GM21529 (cell line): ENCODE results near the gene FAM25A.
"Not testable (repeated sequence)": the region's sequence is repeated elsewhere in the genome, so short reads cannot be mapped to it uniquely, and the experiment has no call there.

Experiments used
- ATAC-seq: cut with Tn5 transposase; IDR thresholded peaks from one replicate; pipeline ENCODE4 v1.9.1; 2021; ENCODE audit not compliant: unreplicated experiment

The FAM25A gene

GRCh38 chr10:87020056-87020455, at the start of gene FAM25A:
TSS of gene FAM25A (plus strand) at chr10:87020294. CDS start at chr10:87020325, 31 bp downstream.
- ATAC-seq, result not testable (repeated sequence)

GRCh38 chr10:86970982-86971231, 49.2 kb upstream of the FAM25A start:
- no peak for ATAC-seq

DNA sequence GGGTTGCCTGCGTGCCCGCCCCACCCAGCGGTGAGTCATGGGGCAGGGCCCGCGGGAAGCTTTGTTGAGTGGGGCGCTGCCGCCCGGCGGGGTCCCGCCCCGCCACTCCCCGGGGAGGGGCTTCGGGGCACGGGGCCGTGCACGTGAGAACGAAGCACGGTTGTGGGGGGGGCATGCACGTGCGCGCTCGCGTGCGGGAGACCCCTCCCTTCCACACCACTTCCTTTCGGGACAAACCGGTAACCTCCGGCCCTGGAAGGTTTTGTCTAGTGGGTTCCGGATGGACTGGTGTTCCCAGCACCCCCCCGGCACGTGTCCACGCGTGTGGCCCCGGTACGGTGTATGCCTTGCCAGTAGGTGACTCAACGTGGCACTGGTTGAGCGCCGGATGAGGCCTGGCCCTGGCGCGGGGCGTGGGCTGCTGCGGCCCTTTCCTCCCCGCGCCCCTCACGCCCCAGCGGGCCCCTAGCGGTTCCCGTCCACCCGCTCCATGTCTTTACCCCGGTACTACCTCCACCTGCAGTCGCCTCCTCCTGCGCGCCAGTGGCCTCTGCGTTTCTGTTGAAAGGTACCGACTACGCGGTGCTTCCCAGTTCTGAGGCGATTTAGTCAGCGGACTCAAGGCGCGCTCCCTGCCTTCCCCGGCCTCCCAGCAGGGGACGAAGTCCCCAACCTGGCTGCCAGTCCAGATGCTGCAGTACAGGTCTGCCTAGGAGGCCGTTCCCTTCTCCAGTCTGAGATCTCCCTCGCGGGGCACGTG, 48.7 kb upstream of the FAM25A start:
- peak; percentile 76 for ATAC-seq

DNA sequence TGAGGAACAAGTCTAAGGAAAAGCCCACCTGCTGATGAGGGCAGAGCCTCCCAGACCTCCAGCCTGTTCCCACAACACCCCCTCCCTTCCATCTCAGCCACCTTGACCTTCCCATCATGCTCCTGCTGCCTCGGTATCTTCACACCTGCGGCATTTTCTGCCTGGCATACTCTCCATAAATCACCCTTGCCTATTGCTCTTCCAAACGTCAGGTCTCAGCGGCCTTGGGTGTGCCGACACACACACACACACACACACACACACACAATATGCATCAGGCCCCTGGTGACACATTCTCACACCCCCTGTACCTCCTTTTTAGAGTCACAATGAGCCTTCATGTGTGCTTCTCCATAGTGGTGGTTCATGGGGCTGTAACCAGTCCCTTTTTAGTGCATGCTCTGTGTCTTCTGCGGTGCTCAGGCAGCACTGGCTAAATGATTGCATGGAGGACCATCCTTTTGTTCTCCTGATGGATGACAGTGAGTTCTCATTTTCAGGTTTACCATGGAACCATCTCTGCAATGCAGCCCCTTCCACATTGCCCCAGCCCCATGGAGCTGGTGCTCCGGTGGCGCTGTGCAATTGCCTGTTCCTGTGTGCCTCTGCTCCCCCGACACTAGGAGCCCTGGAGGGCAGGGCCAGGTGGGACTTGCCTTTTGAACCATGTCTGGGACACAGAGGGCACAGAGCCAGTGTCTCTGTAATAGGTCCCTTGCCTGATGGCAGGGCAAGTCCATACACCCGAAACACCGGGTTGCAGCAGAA, 47.3 kb upstream of the FAM25A start:
- no peak for ATAC-seq

DNA sequence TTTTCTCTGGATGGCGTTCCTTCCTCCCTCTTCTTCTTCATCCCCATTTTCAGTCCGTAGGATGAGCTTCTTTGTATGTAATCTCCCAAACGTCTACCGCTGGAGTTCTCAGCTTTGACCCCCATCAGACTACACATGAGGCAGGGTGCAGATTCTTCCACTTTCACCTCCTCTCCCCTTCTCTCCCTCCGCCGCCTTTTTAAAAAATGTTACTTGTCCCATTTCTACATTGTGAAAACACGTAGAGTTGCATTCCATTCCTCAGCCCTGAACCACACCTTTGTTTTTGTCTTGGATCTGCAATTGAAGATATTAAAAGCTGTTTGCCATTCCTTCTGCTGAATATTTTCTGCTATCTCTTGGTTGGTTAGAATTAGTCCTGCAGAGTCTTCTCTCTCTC, 45.6 kb upstream of the FAM25A start:
- no peak for ATAC-seq

DNA sequence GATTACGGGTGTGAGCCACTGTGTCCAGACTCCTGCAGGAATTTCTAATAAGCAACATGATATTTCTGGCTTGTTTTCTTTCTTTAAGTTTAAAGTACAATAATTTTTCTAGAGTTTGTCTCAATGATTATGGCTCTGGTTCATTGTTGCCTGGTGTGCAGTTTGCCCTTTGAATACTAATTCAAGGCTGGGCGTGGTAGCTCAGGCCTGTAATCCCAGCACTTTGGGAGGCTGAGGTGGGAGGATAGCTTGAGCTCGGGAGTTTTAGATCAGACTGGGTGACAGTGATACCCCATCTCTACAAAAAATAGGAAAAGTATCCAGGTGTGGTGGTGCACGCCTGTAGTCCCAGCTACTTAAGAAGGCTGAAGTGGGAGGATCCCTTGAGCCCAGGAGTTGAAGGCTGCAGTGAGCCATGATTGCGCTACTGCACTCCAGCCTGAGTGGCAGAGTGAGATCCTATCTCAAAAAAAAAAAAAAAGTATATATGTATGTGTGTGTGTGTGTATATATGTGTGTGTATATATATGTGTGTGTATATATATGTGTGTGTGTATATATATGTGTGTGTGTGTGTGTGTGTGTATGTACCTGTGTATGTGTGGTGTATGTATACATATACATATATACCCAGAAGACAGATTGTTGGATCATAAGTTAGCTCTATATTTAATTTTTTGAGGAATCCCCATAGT, 43.6 kb upstream of the FAM25A start:
- no peak for ATAC-seq

DNA sequence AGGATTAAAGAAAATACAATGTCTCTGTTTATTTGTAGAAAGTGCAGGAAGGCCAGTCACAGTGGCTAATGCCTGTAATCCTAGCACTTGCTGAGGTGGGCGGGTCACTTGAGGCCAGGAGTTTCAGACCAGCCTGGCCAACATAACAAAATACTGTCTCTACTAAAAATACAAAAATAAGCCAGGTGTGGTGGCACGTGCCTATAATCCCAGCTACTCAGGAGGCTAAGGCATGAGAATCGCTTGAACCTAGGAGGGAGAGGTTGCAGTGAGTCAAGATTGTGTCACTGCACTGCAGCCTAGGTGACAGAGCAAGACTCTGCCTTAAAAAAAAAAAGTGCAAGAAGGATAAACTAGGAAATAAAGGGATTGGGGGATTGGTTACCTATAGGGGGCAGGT, 41.6 kb upstream of the FAM25A start:
- ATAC-seq, result not testable (repeated sequence)

GRCh38 chr10:86979296-86979818, 40.7 kb upstream of the FAM25A start:
- no peak for ATAC-seq

GRCh38 chr10:86979977-86980448, 40.1 kb upstream of the FAM25A start:
- ATAC-seq, result no peak

DNA sequence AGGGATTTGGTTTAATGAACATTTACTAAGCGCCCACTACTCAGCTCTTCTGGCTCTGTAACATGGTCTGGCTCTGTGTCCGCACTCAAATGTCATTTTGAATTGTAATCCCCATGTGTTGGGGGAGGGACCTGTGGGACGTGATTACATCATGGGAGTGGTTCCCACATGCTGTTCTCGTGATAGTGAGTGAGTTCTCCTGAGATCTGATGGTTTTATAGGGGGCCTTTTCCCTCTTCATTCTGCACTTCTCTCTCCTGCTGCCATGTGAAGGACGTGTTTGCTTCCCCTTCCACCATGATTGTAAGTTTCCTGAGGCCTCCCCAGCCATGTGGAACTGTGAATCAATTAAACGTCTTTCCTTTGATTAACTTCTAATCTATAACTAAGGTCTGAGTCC, 39.1 kb upstream of the FAM25A start:
- not testable (repeated sequence) for ATAC-seq

GRCh38 chr10:86981716-86982115, 38.4 kb upstream of the FAM25A start:
- ATAC-seq, result no peak

DNA sequence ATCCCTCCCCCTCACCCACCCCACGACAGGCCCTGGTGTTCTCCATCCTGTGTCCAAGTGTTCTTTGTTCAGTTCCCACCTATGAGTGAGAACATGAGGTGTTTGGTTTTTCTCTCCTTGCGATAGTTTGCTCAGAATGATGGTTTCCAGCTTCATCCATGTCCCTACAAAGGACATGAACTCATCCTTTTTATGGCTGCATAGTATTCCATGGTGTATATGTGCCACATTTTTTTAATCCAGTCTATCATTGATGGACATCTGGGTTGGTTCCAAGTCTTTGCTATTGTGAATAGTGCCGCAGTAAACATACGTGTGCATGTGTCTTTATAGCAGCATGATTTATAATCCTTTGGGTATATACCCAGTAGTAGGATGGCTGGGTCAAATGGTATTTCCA, 35.6 kb upstream of the FAM25A start:
- ATAC-seq, result not testable (repeated sequence)

DNA sequence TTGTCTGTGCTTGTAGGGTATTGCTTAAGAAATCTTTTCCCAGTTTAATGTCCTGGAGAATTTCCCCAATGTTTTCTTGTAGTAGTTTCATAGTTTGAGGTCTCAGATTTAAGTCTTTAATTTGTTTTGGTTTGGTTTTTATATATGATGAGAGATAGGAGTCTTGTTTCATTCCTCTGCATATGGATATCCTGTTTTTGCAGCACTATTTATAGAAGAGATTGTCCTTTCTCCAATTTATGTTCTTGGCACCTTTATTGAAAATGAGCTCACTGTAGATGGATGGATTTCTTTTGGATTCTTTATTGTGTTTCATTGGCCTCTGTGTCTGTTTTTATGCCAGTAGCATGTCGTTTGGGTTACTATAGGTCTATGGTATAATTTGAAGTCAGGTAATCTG, 31.6 kb upstream of the FAM25A start:
- ATAC-seq, result no peak

GRCh38 chr10:86991362-86991761, 28.7 kb upstream of the FAM25A start:
- ATAC-seq, result not testable (repeated sequence)

DNA sequence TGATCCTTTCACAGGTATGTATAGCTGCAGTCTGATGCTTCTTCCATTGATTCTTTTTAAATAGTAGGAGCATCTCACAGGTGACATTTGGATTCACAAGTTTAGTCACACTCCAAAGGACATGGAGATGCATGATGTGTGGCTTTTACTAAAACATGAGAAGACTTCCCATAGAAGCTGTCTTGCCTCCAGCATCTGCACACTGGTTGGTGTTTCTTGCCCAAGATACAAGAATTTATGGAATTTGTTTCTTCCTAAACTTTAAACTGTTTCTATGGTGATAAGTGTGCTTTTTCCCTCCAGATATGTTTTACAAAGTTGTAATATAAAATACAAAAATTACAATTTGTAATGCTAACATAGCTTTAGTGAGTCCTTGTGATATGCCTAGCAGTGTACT, 27.6 kb upstream of the FAM25A start:
- no peak for ATAC-seq

DNA sequence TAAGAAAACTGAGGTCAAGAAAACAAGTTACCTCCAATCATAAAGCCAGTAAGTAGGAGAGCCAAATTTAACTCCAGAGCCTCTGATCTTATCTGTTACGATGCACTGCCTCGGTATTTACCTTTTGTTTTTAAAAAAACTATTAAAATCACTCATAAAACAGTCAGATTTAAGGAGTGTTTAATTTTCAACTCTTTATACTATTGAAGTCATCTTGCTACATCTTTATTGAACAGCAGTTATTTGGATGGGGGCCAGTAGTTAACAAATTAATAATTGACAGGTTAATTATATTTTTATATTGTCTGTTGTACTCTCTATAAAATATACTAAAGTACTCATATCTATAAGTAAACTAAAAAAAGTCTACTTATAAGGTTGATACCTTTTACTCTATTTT, 27.2 kb upstream of the FAM25A start:
- ATAC-seq, result no peak

GRCh38 chr10:86999802-87000403, 20.2 kb upstream of the FAM25A start:
- ATAC-seq, result not testable (repeated sequence)

DNA sequence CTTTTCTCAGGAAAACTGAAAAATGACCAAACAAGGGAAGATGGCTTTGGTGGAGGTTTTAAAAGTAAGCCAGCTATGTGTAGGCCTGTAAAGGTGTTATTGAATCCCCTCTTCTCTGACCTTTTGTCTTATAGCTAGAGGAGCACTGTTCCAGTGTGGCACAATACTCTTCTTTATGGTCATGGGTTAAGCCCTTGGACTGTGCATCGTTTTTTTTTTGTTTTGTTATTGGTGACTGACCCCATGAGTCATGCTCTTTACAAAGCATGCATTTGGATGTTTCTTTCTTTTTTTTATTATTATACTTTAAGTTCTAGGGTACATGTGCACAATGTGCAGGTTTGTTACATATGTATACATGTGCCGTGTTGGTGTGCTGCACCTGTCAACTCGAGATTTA, 19.6 kb upstream of the FAM25A start:
- ATAC-seq, result no peak

DNA sequence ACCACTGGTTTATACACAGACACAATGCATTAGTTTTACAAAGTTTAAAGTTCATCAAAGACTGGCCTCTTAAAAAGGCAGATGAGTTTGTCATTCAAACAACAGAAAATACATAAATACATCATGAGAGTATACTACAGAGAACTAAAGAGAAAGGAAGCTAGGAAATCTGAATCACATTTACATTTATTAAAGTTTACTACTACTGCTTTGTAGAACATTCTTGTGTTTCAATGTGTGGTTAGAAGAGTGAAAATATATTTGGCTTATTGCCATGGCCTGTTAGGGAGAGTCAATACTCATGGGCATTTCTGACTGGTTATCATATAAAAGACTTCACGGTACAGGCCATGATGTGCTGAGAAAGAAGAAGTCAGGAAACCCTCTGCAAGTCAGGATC, 13.0 kb upstream of the FAM25A start:
- not testable (repeated sequence) for ATAC-seq

DNA sequence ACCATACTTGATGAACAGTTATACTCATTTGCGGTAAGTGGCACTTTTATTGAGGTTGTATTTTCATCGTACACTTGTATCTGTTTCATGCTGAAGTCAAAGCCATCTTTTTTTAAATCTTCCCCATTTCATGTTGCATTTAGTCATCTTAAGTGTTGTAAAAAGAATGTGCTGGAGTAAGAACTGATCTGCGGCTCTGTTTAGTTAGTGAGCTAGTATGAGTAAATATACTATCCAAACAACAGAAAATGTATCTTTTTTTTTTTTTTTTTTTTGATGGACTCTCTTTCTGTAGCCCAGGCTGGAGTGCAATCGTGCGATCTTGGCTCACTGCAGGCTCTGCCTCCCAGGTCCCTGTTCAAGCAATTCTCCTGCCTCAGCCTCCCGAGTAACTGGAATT, 12.4 kb upstream of the FAM25A start:
- ATAC-seq, result not testable (repeated sequence)

- not testable (repeated sequence) for ATAC-seq
Measured at GRCh38 chr10:87008303-87008702, 11.8 kb upstream of the FAM25A start.
